OCI-M2 (cell line): Measurements from ENCODE around the gene CDCP2.
"Not testable (repeated sequence)": the region's sequence is repeated elsewhere in the genome, so short reads cannot be mapped to it uniquely, and the experiment has no call there.

Experiments used
- DNase-seq: peaks from one replicate; lab custom pipeline; 2025; ENCODE audit not compliant: unreplicated experiment; lab: John Stamatoyannopoulos, UW

CDCP2 gene

GRCh38 chr1:54094730-54095105 lies 58.1 kb downstream of the CDCP2 start:
- not testable (repeated sequence) for DNase-seq

GRCh38 chr1:54094001-54094729 lies 58.6 kb downstream of the CDCP2 start:
- no peak for DNase-seq

GRCh38 chr1:54091666-54092065 lies 61.1 kb downstream of the CDCP2 start:
- DNase-seq = no peak

GRCh38 chr1:54088385-54088784 lies 64.4 kb downstream of the CDCP2 start:
- DNase-seq = no peak

- no peak for DNase-seq
Observed at GRCh38 chr1:54086754-54087153, 66.0 kb downstream of the CDCP2 start.

- no peak for DNase-seq
Observed at GRCh38 chr1:54084794-54085193, 68.0 kb downstream of the CDCP2 start.
